GM12892 (cell line): ENCODE data around the gene TCHH.

ENCODE experiments used
- POLR2A ChIP-seq: IDR thresholded peaks from 2 replicates; pipeline ENCODE4 v1.6.1; 2011; ENCODE audit warnings: low read depth, low read length, control low read depth
- POLR2AphosphoS5 ChIP-seq: IDR thresholded peaks from 2 replicates; pipeline ENCODE4 v1.6.1; 2011; ENCODE audit warnings: low read depth, low read length, control low read depth

DNA sequence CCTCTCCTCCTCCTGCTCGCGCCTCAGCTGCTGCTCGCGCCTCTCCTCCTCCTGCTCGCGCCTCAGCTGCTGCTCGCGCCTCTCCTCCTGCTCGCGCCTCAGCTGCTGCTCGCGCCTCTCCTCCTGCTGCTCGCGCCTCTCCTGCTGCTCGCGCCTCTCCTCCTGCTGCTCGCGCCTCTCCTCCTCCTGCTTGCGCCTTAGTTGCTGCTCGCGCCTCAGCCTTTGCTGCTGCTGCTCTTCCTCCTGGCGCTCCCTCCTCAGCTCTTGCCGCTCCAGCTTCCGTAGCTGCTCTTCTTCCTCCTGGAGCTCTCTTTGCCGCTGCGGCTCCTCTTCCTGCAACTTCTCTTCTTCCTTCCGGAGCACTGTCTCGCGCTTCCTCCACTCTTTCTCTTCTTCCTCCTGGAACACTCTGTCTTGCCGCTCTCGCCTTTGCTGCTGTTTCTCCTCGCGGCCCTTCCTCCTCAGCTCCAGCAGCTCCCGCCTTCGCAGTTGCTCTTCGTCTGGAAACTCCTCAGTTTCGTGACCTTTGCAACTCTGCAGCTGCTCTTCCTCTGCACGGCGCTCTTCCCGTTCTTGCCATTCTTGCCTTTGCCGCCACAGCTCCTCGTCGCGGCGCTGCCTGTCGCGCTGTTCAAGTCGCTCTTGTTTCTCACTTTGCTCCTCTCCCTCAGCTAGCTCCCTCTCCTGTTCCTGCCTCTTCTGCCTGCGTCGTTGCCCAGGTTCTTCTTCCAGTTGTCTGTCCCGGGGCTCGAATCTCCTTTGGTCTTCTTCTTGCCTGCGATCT is 3.0 kb downstream of the TCHH start:
- TF ChIP-seq POLR2A (no peak), POLR2AphosphoS5 (no peak)
